Skin of body (tissue), 3 donors: ENCODE data around the gene KPNA6. TPM values are rescaled to one million over a fixed set of nuclear protein-coding genes. Genes with fewer than 3 reads are reported as not detected.

Experiments
- DNase-seq: peaks from one replicate; lab custom pipeline; 2025; lab: John Stamatoyannopoulos, UW
- small RNA-seq: library from RNA; depleted of rRNA; stranded (forward); fragments of <200 nt; gene quantifications from one replicate; pipeline ENCODE3, GENCODE V24; 2014; ENCODE audit warnings: low replicate concordance
- total RNA-seq: library from RNA; depleted of rRNA; stranded (reverse); fragments of >200 nt; gene quantifications from one replicate; pipeline ENCODE4 v1.2.3, GENCODE V29; 2014

KPNA6 gene
- total RNA-seq, 1 donor from 2014 or later, result 22.6 TPM

- no peak for DNase-seq
Observed at GRCh38 chr1:32215629-32216480, 108.0 kb downstream of the KPNA6 start.

GRCh38 chr1:32216566-32216965 lies 108.7 kb downstream of the KPNA6 start:
- DNase-seq, result no peak

- peak; percentile 80 for DNase-seq
Observed at GRCh38 chr1:32219022-32219421, 111.2 kb downstream of the KPNA6 start.

GRCh38 chr1:32220746-32221580 lies 113.1 kb downstream of the KPNA6 start:
- DNase-seq, result no peak

- no peak for DNase-seq
Observed at GRCh38 chr1:32221581-32221979, 113.7 kb downstream of the KPNA6 start.

- peak; percentile 95 for DNase-seq
Observed at GRCh38 chr1:32221980-32222755, 114.3 kb downstream of the KPNA6 start, which contains the start of the genes EIF3I and TMEM234. TSS of gene EIF3I (plus strand) at chr1:32222407. CDS start at chr1:32222442, 35 bp downstream. TSS of gene TMEM234 (minus strand) at chr1:32222353. CDS start at chr1:32222322, 31 bp downstream.

GRCh38 chr1:32223683-32224082 lies 115.8 kb downstream of the KPNA6 start:
- no peak for DNase-seq

GRCh38 chr1:32224285-32224684 lies 116.4 kb downstream of the KPNA6 start:
- DNase-seq, result no peak

Small RNA genes lying within 50 kb of the gene (small RNA-seq; reads per million reads assigned to genes)
- gene MIR5585 (not detected), gene RF00017 (not detected)

Other genes with a start within 250 kb of the KPNA6 start
- 173 TPM for gene PTP4A2, start 169.7 kb upstream of the KPNA6 start, total RNA-seq
- gene KHDRBS1, start 94.2 kb upstream of the KPNA6 start, total RNA-seq, result 75.1 TPM
- gene TMEM39B, start 35.1 kb upstream of the KPNA6 start, total RNA-seq, result 4.7 TPM
- gene TXLNA, start 71.6 kb downstream of the KPNA6 start, total RNA-seq, result 35.9 TPM
- gene CCDC28B, start 92.5 kb downstream of the KPNA6 start, total RNA-seq, result 12.5 TPM
- gene IQCC, start 97.6 kb downstream of the KPNA6 start, total RNA-seq, result 3.5 TPM
- not detected for gene DCDC2B, start 101.0 kb downstream of the KPNA6 start, total RNA-seq
- 11.5 TPM for gene TMEM234, start 114.3 kb downstream of the KPNA6 start, total RNA-seq
- gene EIF3I, start 114.4 kb downstream of the KPNA6 start, total RNA-seq, result 102 TPM
- 1.3 TPM for gene FAM167B, start 139.2 kb downstream of the KPNA6 start, total RNA-seq
- gene LCK, start 143.2 kb downstream of the KPNA6 start, total RNA-seq, result 1.2 TPM
- gene HDAC1, start 184.0 kb downstream of the KPNA6 start, total RNA-seq, result 50.4 TPM
- 39.8 TPM for gene MARCKSL1, start 228.2 kb downstream of the KPNA6 start, total RNA-seq